Retina (tissue), 1 donor: ENCODE results near the gene ZDHHC7.

ENCODE experiments used
- DNase-seq: peaks from one replicate; pipeline ENCODE4 v3.0.0-alpha.2; 2016

The ZDHHC7 gene

DNA sequence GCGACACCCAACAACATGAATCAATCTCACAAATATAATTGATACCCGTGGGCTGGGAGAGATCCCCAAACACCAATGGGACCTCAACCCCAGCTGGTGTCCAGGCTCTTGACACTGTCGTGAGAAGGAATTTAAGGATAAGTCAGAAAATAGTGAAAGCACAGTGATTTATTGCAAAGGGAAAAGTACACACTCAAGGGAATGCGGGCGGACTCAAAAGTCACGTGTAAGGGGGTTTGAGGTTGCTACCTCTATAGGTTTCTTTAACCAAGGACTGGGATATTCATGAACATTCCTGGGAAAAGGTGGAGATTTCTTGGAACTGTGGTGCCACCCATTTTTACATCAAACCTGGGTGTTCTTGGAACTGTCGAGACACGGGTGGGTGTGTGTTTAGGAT is 6.3 kb upstream of the ZDHHC7 start:
- DNase-seq, result no peak

DNA sequence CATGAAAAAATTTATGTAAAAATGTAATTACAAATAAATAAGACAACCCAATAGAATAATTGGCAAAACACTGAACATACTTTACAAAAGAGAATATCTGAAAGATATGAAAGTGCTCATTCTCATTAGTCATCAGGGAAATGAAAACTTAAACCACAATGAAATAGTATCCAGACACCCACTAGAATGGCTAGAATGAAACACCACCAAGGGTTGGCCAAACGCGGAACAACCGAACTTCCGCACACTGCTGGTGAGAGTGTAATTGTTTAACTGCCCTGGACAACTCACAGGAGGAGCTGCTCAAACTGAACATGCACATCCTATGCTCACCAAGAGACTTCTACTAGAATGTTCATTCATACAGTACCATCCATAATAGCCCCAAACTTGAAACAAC is 5.8 kb upstream of the ZDHHC7 start:
- no peak for DNase-seq

DNA sequence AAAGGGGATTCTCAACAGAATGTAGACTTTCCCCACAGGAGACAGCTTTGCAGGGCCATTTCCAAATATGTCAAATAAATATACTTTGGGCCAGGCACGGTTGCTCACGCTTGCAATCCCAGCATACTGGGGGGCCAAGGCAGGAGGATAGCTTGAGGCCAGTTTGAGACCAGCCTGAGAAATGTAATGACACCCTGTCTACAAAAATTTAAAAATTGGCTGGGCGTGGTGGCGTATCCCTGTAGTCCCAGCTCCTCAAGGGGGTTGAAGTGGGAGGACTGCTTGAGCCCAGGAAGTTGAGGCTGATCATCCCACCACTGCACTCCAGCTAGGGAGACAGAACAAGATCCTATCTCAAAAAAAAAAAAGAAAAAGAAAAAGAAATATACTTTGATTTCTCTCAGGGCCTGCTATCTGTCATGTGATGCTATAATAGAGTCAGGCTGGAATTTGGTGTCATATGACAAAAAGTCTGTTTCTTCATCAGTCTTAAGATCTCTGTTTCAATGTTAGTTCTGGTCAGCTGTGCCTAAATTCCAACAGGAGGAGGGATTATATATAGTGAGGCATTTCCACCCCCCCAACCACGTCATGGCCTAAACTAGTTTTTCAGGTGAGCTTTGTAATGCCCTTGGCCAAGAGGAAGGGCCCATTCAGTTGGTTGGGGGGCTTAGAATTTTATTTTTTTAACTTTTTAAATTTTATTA is 4.3 kb upstream of the ZDHHC7 start:
- DNase-seq, result no peak

DNA sequence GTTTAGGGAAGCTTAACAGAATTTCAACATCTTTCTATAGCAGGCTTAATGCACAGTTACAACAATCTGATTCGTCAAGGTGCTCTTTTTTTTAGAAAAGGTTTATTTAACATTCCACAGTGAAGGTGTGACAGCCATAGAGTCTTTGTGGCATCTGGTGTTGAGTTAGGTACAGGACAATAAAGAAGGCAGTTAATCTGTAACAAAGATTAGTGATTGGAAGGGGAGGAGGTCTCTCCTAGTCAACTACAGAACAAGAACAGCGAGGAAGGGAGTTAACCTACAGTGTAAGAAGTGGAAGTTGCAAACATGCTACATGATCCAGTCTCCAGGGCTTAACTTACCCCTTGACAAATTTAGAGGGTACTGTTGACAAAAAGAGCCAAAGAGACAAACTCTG is 3.0 kb upstream of the ZDHHC7 start:
- DNase-seq, result no peak

DNA sequence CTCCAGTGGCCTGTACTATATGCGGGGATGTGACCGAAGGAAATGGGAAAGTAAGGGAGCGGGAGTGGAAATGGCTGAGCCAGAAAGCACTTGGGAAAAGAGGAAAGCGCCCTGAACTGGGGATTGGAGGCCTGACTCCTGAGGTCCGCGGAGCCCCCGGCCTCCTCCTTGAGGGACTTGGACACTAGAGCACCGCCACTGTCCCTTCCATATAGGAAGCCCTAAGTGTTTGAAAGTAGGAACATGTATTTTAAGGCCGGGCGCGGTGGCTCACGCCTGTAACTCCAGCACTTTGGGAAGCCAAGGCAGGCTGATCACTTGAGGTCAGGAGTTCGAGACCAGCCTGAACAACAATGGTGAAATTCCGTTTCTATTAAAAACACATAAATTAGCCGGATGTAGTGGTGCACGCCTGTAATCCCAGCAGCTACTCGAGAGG is 530 bp upstream of the ZDHHC7 start:
- no peak for DNase-seq

DNA sequence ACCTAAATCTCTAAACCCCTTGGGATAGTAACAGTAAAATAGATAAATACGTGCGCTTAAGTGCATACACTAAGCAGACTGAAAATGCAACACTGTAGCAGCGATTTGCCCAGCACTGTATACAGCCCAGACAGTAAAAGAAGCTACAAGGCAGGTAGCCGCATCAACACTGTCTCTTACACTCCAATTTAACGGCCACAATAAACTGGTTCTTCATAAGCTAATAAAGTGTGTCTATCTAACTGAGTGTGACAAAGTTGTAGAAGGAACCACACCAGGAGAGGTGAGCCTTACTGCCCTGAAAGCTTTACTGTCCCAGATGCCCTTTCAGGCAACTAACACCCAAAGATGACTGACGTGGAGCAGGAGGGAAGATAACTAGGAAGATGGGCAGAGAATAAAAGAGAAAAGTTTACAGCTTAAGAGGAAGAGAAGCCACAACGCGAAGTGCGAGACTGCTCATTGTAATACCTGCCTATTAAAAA is 847 bp downstream of the ZDHHC7 start:
- no peak for DNase-seq

DNA sequence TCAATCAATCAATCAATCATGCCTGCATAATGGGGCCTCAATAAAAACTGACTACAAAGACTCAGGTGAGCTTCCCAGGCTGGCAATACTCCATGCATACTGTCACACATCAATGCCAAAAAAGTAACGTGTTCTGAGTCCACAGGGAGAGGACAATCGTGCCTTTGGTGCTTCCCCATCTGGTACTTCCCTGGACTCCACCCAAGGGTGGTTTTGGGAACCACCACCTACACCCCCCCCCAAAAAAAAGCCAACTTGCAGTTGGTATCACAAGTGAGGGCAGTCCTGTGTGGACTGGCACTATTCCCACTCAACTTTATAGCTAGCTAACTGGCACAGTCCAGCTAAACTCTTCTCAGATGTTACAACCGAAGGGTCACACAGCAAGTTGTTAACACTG is 3.1 kb downstream of the ZDHHC7 start:
- no peak for DNase-seq

DNA sequence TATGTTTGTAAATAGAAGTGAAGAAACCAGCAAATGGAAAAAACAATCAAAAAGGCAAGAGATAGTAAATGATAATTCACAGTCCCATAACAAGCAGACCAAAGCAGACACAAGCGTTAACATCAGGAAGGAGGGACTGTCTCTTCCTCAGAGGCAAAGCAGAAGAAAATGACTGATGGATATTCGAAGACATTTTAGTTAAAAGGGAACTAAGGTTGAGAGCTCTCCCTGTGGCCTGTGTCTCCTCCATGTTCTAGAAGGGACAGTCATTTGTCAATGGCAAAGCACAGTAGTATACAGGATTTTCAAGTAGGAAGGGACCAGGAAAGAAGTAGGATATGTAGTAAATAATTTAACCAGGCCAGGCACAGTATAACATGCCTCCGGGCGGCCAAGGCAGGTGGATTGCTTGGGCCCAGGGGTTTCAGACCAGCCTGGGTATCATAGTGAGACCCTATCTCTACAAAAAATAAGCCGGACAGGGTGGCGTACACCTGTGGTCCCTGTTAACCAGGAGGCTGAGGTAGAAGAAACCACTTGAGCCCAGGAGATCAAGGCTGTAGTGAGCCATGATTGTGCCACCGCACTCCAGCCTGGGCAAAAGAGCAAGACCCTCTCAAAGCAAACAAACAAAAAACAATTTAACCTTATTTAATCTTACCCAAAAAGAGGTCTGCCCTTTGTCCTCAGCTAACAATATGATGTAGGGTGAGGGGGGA is 3.7 kb downstream of the ZDHHC7 start:
- DNase-seq, result no peak

DNA sequence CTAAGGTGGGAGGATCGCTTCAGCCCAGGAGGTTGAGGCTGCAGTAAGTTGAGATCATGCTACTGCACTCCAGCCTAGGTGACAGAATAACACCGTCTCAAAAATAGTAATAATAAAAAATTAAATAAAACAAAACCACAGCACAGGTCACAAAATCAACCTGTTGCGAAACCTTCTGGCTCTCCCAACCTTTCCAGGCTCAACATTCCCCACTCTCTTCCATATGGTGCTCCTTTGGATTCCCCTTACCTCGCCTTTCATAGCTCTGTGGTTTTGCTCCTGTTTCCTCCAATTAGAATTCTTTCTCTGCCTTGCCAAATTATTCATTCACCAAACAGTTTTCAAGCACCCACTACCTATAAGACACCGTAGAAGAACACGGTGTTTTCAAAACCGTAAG is 4.7 kb downstream of the ZDHHC7 start:
- no peak for DNase-seq

DNA sequence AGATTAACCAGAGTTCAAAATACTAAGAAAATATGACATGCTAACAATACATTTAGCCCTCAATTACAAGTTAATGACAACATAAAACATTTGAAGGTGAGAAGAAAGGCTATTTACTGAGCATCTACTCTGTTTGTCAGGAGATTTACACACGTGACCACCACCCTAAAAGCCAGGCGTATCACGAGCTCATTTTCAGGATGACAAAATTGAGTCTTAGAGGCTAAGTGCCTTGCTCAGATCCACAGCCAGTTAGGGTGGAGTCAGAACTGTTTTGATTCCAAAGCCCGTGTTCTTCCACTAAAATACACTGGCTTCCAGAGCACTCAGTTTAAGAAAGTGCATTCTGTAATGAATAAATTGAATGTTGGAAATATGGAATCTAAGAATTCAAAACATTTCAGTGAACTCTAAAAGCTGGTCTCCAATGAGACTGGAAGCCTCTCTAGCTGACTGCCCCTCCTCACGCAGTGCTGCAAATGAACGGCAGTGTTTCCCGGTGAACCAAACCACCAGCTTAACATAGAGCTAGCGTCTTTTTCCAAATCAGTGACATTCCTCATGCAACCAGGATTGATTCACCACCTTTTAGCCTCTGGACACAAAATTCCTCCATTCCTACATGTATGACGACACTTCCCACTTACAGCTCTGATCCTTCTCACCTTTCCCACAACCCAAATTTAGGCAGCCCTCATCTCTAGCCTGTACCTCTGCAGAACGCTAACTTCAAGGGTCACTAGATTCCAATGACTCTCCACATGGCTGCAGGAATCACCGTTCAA is 5.9 kb downstream of the ZDHHC7 start:
- no peak for DNase-seq

DNA sequence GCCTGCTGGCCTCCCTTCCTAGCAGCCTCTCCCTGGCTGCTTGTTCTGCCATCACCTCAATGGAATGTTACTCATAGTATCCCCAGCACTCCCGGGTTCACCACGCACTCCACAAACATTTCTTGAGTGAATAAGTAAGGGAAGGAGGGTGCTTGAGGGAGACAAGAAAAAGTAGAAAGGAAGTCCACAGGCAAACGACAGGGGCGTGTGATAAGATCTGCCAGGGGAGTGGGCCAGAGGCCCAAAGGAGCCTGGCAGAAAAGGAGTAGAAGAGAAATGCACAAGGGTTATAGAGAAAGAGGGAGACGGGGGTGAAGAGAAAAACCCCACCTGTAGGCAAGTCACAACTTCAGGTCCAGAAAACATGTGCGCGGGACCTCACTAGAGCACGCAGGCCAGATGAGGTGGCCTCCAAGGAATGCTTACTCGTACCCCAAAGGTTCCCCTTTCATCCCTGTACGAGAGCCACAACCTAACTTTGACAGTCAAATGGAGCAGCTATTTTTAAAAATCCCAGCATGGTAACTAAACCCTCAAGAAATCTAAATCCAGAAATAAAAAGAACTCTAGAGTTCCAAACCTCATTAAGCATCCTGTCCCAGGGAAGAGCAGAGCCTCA is 6.6 kb downstream of the ZDHHC7 start:
- no peak for DNase-seq

DNA sequence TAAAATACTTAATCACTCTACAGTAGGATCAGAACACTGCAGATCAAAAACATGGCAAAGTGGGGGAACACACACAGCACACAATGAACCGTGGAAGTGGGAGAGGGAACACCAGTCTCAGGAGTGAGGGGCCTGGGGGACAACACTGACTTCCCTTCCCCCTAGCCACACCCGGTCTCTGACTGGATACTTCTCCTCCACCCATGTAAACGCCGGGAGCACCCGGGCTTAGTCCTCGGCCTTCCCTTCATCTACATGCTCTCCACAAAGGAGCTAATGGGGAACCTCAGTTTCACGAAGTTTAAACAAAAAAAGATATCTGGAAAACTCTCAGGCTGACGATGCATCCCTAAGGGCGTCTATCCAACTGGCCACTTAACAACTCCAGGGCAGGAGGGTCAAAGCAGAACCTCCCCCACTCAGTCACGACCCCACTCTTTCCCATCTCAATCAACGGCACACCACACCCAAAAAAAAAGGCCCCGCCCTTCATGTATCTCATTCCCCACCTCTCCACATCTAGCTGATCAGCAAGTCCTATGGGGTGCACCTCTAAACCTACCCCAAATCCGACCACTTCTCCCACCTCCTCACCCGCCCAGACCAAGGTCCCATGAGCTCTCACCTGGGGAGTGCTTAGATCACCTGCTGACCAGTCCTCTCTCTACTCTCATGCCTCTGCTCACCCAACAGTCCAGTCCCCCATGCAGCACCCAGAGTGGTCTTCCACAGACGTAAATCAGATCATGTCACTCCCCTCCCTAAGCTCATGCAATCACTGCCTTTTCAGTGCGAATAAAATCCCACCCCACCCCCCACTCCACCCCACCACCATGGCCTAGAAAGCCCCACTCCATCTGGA is 7.4 kb downstream of the ZDHHC7 start:
- peak; percentile 9 for DNase-seq

DNA sequence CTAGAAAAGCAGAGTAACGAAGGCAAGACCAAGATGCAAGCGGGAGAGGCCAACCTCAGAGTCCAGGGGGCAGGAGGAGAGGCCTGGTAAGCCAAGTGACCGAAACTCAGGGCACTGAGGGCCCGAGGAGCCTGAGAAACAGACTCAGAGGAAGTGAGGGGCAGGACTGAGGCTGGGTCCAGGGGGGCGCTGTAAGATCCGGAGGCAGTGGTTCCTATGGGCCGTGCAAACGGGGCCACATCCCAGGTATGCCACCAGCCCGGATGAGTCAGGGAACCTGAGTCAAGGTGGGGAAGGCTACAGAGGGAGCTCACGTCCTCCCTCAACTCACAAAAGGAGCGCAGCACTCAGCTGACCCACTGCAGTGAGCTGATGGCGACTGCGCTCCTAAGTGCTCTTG is 8.3 kb downstream of the ZDHHC7 start:
- DNase-seq, result no peak

DNA sequence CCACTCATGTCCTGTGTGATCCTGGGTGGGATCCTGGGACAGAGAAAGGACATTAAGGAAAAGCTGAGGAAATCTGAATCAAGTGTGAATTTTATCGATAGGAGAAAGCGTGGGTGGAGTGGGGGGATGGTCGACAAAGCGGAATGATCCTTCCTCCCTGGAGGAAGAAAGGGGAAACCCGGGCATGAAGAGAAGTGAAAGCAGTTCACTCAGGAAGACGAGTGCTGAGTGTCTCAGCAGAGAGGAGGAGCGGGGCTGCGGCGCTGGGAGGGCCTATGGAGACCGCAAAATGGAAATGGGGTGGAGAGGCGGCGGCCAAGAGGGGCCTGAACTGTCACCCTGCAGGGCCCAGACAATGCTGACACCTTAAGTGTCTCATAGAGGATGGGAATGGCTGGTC is 8.7 kb downstream of the ZDHHC7 start:
- peak; percentile 43 for DNase-seq

DNA sequence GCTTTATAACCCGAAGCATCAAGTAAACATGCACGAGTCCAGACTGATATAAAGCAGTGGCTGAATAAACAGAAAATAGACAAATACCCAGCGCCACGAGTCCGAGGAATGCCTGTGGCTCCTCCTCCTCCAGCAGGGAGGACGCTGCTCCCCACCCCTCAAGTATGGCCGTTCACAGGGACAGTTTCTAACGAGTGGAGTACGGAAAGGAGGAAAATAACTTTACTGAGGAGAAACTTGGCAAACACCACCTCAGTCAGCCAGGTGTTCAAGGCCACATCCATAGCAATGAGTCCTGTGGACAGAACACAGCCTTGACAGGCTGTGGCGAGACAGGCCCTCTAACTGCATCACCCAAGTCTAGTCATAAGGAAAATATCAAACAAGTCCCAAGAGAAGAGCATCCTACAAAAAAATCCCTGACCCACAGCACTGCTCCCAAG is 9.2 kb downstream of the ZDHHC7 start:
- DNase-seq, result no peak

DNA sequence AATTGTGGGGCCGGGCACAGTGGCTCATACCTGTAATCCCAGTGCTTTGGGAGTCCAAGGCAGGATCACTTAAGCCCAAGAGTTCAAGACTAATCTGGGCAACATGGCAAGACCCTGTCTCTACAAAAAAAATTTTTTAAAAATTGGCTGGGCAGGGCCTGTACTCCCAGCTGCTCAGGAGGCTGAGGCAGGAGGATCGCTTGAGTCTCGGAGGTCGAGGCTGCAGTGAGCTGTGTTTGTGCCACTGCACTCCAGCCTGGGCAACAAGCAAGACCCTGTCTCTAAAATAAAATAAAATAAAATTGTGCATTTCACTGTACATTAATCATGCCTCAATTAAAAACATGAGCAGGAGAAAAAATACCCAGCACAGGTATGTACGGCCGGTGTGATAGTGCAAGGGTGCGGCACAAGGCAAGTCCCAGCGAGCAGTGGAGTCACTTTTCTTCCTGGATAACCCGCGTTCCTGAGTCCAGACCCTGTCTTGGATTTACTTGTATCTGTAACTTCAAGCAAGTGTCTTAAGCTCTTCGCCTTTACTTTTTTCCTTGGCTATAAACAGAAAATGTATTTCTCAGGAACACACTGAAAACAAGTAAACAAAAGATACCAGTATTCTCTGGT is 11.4 kb downstream of the ZDHHC7 start:
- DNase-seq, result no peak

DNA sequence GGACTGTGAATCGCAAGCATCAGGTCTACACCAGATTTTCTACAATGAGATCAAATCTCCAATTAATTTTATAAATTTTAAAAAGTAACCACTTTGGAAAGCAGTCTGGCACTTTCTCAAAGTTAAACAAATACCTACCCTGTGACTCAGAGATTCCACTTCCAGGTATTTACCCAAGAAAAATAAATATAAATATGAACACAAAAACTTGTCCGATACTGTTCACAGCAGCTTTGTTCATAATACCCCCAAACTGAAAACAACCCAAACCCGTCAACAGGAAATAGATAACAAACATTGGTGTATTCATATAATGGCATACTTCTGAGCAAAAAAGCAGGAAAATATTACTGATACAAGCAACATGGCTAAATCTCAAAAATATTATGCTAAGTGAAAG is 12.1 kb downstream of the ZDHHC7 start:
- no peak for DNase-seq

DNA sequence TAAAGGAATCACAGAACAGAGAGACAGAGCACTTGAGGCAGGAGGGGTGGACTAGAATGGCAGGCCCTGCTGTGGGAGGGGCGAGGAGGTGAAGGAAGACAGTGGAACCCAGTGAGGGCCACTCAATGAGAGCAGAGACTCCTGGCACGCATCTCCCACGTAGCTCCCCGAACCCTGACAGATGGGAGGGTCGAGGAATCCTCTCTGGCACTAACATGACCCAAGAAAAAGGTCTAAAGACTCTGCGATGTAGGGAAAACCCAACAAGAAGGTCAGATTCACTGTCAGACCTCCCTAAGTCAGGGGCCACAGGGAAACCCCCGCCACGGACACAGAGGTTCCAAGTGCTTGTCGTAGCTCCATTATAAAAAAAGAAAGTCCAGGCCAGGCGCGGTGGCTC is 15.0 kb downstream of the ZDHHC7 start:
- DNase-seq, result no peak

DNA sequence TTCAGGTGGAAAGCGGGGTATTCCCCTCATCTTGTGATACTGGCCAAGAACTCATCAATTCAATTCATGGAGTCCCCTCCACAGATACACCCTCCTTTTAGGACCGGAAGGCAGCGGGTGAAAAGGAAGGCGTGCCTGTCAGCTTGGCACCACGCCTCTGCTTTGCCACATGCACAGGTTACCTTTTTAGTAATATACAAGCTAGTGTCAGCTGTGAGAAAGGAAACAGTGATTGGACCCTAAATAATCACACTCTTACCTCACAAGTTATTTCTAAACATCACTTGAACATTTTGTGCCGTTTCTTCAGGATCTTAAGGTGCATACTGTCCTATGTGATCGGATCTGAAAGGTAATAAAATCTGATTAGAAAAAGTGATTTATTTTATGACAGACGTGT is 15.7 kb downstream of the ZDHHC7 start:
- no peak for DNase-seq

DNA sequence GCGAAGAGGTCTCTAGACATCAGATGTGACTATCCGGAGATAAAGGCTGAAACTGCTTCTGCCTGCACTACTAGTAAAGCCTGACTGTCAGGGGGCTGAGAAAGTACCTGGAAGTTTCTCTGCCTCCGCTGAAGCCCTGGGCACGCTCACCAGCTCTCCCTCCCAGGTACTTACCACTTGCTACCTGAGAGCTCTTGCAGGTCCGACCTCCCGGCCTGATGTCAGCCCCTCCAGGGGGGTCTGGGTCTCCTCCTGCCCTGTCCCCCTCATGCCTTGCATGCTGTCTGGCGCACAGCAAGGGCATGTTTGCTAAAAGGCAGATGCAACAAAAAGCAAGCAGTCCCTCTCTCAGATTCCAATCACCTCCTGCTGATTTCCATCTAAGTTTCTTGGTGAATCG is 17.4 kb downstream of the ZDHHC7 start:
- DNase-seq, result no peak

DNA sequence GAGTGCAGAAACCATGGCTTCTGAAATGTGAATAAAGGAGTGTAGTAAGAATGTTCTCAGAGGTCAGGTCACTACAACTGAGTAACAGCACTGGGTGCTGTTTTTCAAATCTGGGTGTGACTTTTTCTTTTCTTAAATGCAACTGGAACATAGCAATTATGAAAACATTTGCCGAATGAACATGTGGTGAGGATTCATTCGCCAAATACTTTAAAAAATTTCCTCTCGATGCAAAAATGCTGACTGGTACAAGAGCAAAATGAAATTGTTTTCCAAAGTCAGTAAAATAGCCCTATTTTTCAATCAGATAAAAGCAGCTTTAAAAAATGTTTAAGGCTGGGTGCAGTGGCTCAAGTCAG is 18.6 kb downstream of the ZDHHC7 start:
- DNase-seq, result no peak

DNA sequence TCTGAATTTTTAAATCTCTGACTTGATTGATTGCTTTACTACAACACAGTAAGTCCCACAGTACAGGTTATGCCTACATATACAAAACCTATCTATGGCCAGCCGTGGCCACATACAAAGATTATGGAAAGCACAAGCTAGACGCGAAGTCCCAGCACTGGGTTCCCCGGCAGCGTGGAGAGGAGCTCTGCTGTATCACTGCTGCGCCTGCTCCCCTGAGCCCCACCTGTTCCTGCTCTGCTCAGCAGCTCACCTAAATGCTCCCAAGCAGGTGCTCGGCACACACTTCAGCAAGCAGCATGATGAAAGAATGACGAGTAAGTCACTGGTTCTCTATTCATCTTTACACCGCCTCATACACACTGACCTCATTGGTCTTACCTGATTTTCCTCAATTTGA is 20.6 kb downstream of the ZDHHC7 start:
- no peak for DNase-seq
